Activated T-helper 1 cell treated with anti-CD3 and anti-CD28 coated beads, Interleukin-12 subunit alpha, Interleukin-12 subunit beta, Interleukin-2, Interleukin-4 antibody, amounts not matched to agents 30 ng/mL and 10 ng/mL and 1 ng/mL, durations not matched to agents 14 hours and 24 hours and 36 hours (primary cell): ENCODE data around the gene TRIP11. TPM values are rescaled to one million over a fixed set of nuclear protein-coding genes. Genes with fewer than 3 reads are reported as not detected.

Source experiments
- DNase-seq: peaks from one replicate; pipeline ENCODE4 v3.0.0; 2021; ENCODE audit warnings: low spot score
- H3K27ac Mint-ChIP-seq: one replicate; pipeline ENCODE4 v1.8.0; 2021; ENCODE audit warnings: mild to moderate bottlenecking, mixed read lengths
- H3K27me3 Mint-ChIP-seq: one replicate; pipeline ENCODE4 v1.8.0; 2022; ENCODE audit warnings: mild to moderate bottlenecking, moderate library complexity, mixed read lengths; ENCODE audit not compliant: insufficient read depth
- H3K36me3 Mint-ChIP-seq: one replicate; pipeline ENCODE4 v1.8.0; 2021; ENCODE audit warnings: low read depth, mixed read lengths
- H3K4me1 Mint-ChIP-seq: one replicate; pipeline ENCODE4 v1.8.0; 2021; ENCODE audit warnings: low read depth, mixed read lengths
- H3K4me3 Mint-ChIP-seq: one replicate; pipeline ENCODE4 v1.8.0; 2021; ENCODE audit warnings: mild to moderate bottlenecking, moderate library complexity, mixed read lengths
- H3K9me3 Mint-ChIP-seq: one replicate; pipeline ENCODE4 v1.8.0; 2021; ENCODE audit warnings: mixed read lengths
- intact Hi-C: fragments of 100-400 bp; cut with micrococcal nuclease; formaldehyde crosslinking; loops from one replicate; pipeline ENCODE4 v1.15.1; 2024
- total RNA-seq: library from RNA; stranded (reverse); gene quantifications from 2 replicates; pipeline ENCODE4 v1.2.3, GENCODE V29; 2022

TRIP11 gene
- total RNA-seq, 1 donor from 2014 or later, result 36.5 TPM

- Mint-ChIP-seq H3K27ac (no peak overlapping the region), H3K27me3 (no peaks in the 10 kb centered on the region), H3K4me3 (no peak overlapping the region), H3K36me3 (peaks cover 5% of the 10 kb centered on the region), H3K9me3 (no peaks in the 10 kb centered on the region), H3K4me1 (peaks cover 5% of the 10 kb centered on the region)
- DNase-seq, result no peak
- intact Hi-C loops, result no loop called here
Observed at GRCh38 chr14:91964724-91965123, 75.1 kb downstream of the TRIP11 start.

GRCh38 chr14:91964011-91964410 is 75.8 kb downstream of the TRIP11 start:
- no peak overlapping the region for H3K4me3 Mint-ChIP-seq

GRCh38 chr14:91963465-91963864 is 76.4 kb downstream of the TRIP11 start:
- intact Hi-C loops, result no loop called here
- no peaks in the 10 kb centered on the region for H3K9me3 Mint-ChIP-seq

More at GRCh38 chr14:91964011-91964410, 75.8 kb downstream of the TRIP11 start:
- peaks cover 5% of the 10 kb centered on the region for H3K4me1 Mint-ChIP-seq
- intact Hi-C loops, result no loop called here
- no peaks in the 10 kb centered on the region for H3K27me3 Mint-ChIP-seq
- DNase-seq, result no peak
- H3K27ac Mint-ChIP-seq, result no peak overlapping the region
- peaks cover 5% of the 10 kb centered on the region for H3K36me3 Mint-ChIP-seq
- H3K9me3 Mint-ChIP-seq, result no peaks in the 10 kb centered on the region

GRCh38 chr14:91961297-91962220 is 78.3 kb downstream of the TRIP11 start:
- Mint-ChIP-seq H3K9me3 (no peaks in the 10 kb centered on the region), H3K4me3 (no peak overlapping the region), H3K36me3 (no peaks in the 10 kb centered on the region), H3K27ac (peak overlapping the region; percentile 54), H3K27me3 (no peaks in the 10 kb centered on the region), H3K4me1 (no peaks in the 10 kb centered on the region)
- intact Hi-C loops, result loop anchor here (1.0 kb wide), 1 partner anchor 19 kb away; no protein-coding TSS in a partner anchor
- DNase-seq, result no peak

More at GRCh38 chr14:91963465-91963864, 76.4 kb downstream of the TRIP11 start:
- Mint-ChIP-seq H3K27me3 (no peaks in the 10 kb centered on the region), H3K4me3 (no peak overlapping the region), H3K36me3 (peaks cover under 1% of the 10 kb centered on the region), H3K27ac (no peak overlapping the region), H3K4me1 (peaks cover 2% of the 10 kb centered on the region)
- DNase-seq, result no peak

GRCh38 chr14:91957876-91958313 is 82.0 kb downstream of the TRIP11 start:
- Mint-ChIP-seq H3K36me3 (no peaks in the 10 kb centered on the region), H3K27ac (no peak overlapping the region), H3K27me3 (no peaks in the 10 kb centered on the region), H3K9me3 (no peaks in the 10 kb centered on the region), H3K4me3 (no peak overlapping the region), H3K4me1 (no peaks in the 10 kb centered on the region)
- DNase-seq, result no peak
- intact Hi-C loops, result no loop called here

- intact Hi-C loops, result no loop called here
- no peak for DNase-seq
- no peaks in the 10 kb centered on the region for H3K9me3 Mint-ChIP-seq
- H3K27ac Mint-ChIP-seq, result no peak overlapping the region
- no peaks in the 10 kb centered on the region for H3K36me3 Mint-ChIP-seq
- no peak overlapping the region for H3K4me3 Mint-ChIP-seq
- no peaks in the 10 kb centered on the region for H3K27me3 Mint-ChIP-seq
- H3K4me1 Mint-ChIP-seq, result no peaks in the 10 kb centered on the region
Observed at GRCh38 chr14:91956616-91957015, 83.2 kb downstream of the TRIP11 start.

- Mint-ChIP-seq H3K27me3 (peaks cover 4% of the 10 kb centered on the region), H3K36me3 (no peaks in the 10 kb centered on the region), H3K4me1 (no peaks in the 10 kb centered on the region), H3K27ac (no peak overlapping the region), H3K9me3 (no peaks in the 10 kb centered on the region), H3K4me3 (no peak overlapping the region)
- intact Hi-C loops, result no loop called here
- no peak for DNase-seq
Observed at GRCh38 chr14:91955168-91955567, 84.7 kb downstream of the TRIP11 start.

GRCh38 chr14:91953170-91953985 is 86.5 kb downstream of the TRIP11 start:
- Mint-ChIP-seq H3K27ac (no peak overlapping the region), H3K4me3 (no peak overlapping the region), H3K27me3 (peaks cover 8% of the 10 kb centered on the region), H3K4me1 (peaks cover 3% of the 10 kb centered on the region), H3K9me3 (no peaks in the 10 kb centered on the region), H3K36me3 (no peaks in the 10 kb centered on the region)
- intact Hi-C loops, result no loop called here
- DNase-seq, result no peak

GRCh38 chr14:91947475-91948184 is 92.2 kb downstream of the TRIP11 start, which contains the start of gene FBLN5:
Gene FBLN5, minus strand, starts transcription at chr14:91947694. Its CDS starts 465 bp downstream, at chr14:91947229.
- intact Hi-C loops, result loop anchor here (10.0 kb wide), 1 partner anchor 47 kb away; no protein-coding TSS in a partner anchor
- no peak within 1 kb of the TSS for H3K27ac Mint-ChIP-seq
- DNase-seq, result no peak
- H3K4me1 Mint-ChIP-seq, result peaks cover 18% of the 10 kb centered on the region
- no peaks in the 10 kb centered on the region for H3K9me3 Mint-ChIP-seq
- H3K4me3 Mint-ChIP-seq, result peak within 1 kb of the TSS; percentile 76
- peaks cover 36% of the 10 kb centered on the region for H3K27me3 Mint-ChIP-seq
- H3K36me3 Mint-ChIP-seq, result no peaks in the 10 kb centered on the region

- no peak for DNase-seq
- H3K4me3 Mint-ChIP-seq, result peak overlapping the region; percentile 76
- peaks cover 36% of the 10 kb centered on the region for H3K27me3 Mint-ChIP-seq
- intact Hi-C loops, result loop anchor here (10.0 kb wide), 1 partner anchor 48 kb away; no protein-coding TSS in a partner anchor
- H3K27ac Mint-ChIP-seq, result no peak overlapping the region
- H3K36me3 Mint-ChIP-seq, result no peaks in the 10 kb centered on the region
- peaks cover 18% of the 10 kb centered on the region for H3K4me1 Mint-ChIP-seq
- no peaks in the 10 kb centered on the region for H3K9me3 Mint-ChIP-seq
Observed at GRCh38 chr14:91946622-91947474, 93.0 kb downstream of the TRIP11 start.

GRCh38 chr14:91945751-91946621 is 93.9 kb downstream of the TRIP11 start:
- Mint-ChIP-seq H3K27ac (no peak overlapping the region), H3K4me1 (peaks cover 18% of the 10 kb centered on the region), H3K4me3 (peak overlapping the region; percentile 76), H3K36me3 (no peaks in the 10 kb centered on the region), H3K9me3 (no peaks in the 10 kb centered on the region), H3K27me3 (peaks cover 36% of the 10 kb centered on the region)
- DNase-seq, result no peak
- intact Hi-C loops, result loop anchor here (10.0 kb wide), 1 partner anchor 49 kb away; no protein-coding TSS in a partner anchor
